GM10248 (cell line): ENCODE measurements around the gene PDE4B.

Source experiments
- CTCF ChIA-PET: fragments of 300-600 bp; sonication (Branson Sonifier 250); formaldehyde crosslinking; extraction: SDS; loops from one replicate; lab custom pipeline; 2021; ENCODE audit warnings: antibody characterized with exemption; lab: Yijun Ruan, JAX
- POLR2A ChIA-PET: fragments of 350-650 bp; sonication (Branson Sonifier 250); formaldehyde crosslinking; extraction: SDS; loops from one replicate; lab custom pipeline; 2020; ENCODE audit warnings: antibody characterized with exemption; lab: Yijun Ruan, JAX
- DNase-seq: peaks from one replicate; pipeline ENCODE4 v3.0.0; 2012; ENCODE audit errors: extremely low spot score
- CTCF ChIP-seq: IDR thresholded peaks from 2 replicates; pipeline ENCODE4 v1.5.1; 2012; ENCODE audit warnings: mild to moderate bottlenecking, low read depth; ENCODE audit errors: extremely low read depth, missing control alignments, control extremely low read depth

Gene PDE4B

GRCh38 chr1:66168948-66169671 lies 376.4 kb downstream of the PDE4B start:
- TF ChIP-seq CTCF, result no peak
- ChIA-PET POLR2A (no interaction called here), CTCF (no interaction called here)
- no peak for DNase-seq

- no peak for DNase-seq
- ChIA-PET POLR2A (no interaction called here), CTCF (interaction anchor here (0.9 to 1.6 kb wide), 4 partner anchors 9 to 331 kb away, joined by 3 to 5 read pairs (median 4); no protein-coding TSS in a partner anchor)
- no peak for TF ChIP-seq CTCF
Measured at GRCh38 chr1:66172272-66172671, 379.6 kb downstream of the PDE4B start.

- ChIA-PET CTCF (interaction anchor here (0.8 to 2.7 kb wide), 3 partner anchors 35 to 187 kb away, joined by 3 to 9 read pairs (median 3); no protein-coding TSS in a partner anchor), POLR2A (no interaction called here)
- no peak for DNase-seq
- no peak for TF ChIP-seq CTCF
Measured at GRCh38 chr1:66175098-66175497, 382.4 kb downstream of the PDE4B start.

GRCh38 chr1:66175581-66175980 lies 382.9 kb downstream of the PDE4B start:
- ChIA-PET CTCF (interaction anchor here (0.8 to 2.7 kb wide), 3 partner anchors 35 to 187 kb away, joined by 3 to 9 read pairs (median 3); no protein-coding TSS in a partner anchor), POLR2A (no interaction called here)
- no peak for TF ChIP-seq CTCF

GRCh38 chr1:66176012-66176715 lies 383.5 kb downstream of the PDE4B start:
- ChIA-PET CTCF (interaction anchor here (1.2 to 2.7 kb wide), 2 partner anchors 66 to 188 kb away, joined by 3 to 9 read pairs; no protein-coding TSS in a partner anchor), POLR2A (no interaction called here)
- no peak for TF ChIP-seq CTCF
- no peak for DNase-seq

More at GRCh38 chr1:66175581-66175980, 382.9 kb downstream of the PDE4B start:
- DNase-seq, result no peak

- CTCF ChIA-PET, result interaction anchor here (2.7 kb wide), 1 partner anchor 66 kb away, joined by 9 read pairs; no protein-coding TSS in a partner anchor
- POLR2A ChIA-PET, result no interaction called here
- DNase-seq, result no peak
- TF ChIP-seq CTCF, result no peak
Measured at GRCh38 chr1:66176832-66177231, 384.1 kb downstream of the PDE4B start.
